HG03025 (cell line): Measurements from ENCODE around the gene VSTM2L.
"Not testable (repeated sequence)": the region's sequence is repeated elsewhere in the genome, so short reads cannot be mapped to it uniquely, and the experiment has no call there.

Experiments
- ATAC-seq: cut with Tn5 transposase; IDR thresholded peaks from one replicate; pipeline ENCODE4 v1.9.1; 2021; ENCODE audit warnings: mild to moderate bottlenecking, moderate library complexity; ENCODE audit not compliant: unreplicated experiment, low FRiP score

The VSTM2L gene, protein sequence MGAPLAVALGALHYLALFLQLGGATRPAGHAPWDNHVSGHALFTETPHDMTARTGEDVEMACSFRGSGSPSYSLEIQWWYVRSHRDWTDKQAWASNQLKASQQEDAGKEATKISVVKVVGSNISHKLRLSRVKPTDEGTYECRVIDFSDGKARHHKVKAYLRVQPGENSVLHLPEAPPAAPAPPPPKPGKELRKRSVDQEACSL

GRCh38 chr20:37902504-37903313 is at the start of gene VSTM2L:
Gene VSTM2L (plus strand): TSS chr20:37903127. CDS start chr20:37903351, 224 bp downstream.
- no peak for ATAC-seq

- peak; percentile 60 for ATAC-seq
Measured at GRCh38 chr20:37853823-37854375, 49.0 kb upstream of the VSTM2L start.

GRCh38 chr20:37856034-37856433 is 46.9 kb upstream of the VSTM2L start:
- ATAC-seq, result not testable (repeated sequence)

- no peak for ATAC-seq
Measured at GRCh38 chr20:37856932-37857660, 45.8 kb upstream of the VSTM2L start.

DNA sequence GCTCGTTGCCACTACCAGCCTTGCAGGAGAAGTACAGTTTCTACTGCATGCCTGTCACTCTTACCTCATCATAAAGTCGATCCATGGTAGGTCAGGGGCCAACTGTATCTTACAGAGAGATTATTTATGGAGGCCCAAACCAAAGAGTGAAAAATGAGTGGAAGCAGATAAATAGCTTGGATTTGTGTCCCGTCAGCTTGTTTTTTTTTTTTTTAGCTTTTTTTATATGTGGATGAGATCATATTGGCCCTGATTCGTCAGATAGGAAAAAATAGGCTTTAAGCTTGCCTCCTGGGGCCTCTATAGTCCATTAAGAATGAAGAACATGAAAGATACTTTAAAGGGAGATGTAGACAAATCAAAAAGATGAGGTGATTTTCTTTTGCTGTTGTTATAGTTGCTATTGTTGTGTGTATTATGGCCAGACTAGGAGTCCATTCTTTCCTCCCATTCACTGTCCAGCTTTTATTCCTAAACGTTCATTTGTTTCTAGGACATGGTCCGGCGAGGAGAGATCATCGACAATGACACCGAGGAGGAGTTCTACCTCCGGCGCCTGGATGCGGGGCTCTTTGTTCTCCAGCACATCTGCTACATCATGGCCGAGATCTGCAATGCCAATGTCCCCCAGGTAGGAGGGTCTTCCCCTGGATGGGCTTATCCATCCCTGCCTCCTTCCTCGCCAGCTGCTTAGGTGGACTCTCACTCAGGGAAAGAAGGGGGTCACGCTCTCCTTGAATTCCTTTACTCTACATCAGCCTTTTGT is 43.3 kb upstream of the VSTM2L start:
- no peak for ATAC-seq

- no peak for ATAC-seq
Measured at GRCh38 chr20:37863289-37863688, 39.6 kb upstream of the VSTM2L start.

- ATAC-seq, result no peak
Measured at GRCh38 chr20:37864298-37864697, 38.6 kb upstream of the VSTM2L start.

DNA sequence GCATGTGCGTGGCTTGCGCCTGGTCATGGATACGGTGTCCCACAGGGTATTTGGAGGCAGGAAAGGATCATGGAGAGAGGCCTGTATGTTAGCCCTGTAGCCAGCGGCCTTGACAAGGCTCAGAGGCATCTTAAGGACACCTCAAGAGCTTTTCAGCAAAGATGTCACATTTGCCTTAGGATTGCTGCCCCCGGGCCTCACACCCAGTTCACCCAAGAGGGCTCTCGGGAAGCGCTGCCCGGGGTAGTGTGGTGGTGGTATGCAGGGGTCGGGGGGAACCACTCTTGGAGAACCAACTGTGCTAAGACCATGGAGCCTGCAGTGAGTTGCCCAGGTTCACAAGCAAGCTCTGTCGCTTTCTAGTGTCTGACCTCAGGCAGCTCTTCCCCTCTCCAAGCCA is 36.9 kb upstream of the VSTM2L start:
- no peak for ATAC-seq

DNA sequence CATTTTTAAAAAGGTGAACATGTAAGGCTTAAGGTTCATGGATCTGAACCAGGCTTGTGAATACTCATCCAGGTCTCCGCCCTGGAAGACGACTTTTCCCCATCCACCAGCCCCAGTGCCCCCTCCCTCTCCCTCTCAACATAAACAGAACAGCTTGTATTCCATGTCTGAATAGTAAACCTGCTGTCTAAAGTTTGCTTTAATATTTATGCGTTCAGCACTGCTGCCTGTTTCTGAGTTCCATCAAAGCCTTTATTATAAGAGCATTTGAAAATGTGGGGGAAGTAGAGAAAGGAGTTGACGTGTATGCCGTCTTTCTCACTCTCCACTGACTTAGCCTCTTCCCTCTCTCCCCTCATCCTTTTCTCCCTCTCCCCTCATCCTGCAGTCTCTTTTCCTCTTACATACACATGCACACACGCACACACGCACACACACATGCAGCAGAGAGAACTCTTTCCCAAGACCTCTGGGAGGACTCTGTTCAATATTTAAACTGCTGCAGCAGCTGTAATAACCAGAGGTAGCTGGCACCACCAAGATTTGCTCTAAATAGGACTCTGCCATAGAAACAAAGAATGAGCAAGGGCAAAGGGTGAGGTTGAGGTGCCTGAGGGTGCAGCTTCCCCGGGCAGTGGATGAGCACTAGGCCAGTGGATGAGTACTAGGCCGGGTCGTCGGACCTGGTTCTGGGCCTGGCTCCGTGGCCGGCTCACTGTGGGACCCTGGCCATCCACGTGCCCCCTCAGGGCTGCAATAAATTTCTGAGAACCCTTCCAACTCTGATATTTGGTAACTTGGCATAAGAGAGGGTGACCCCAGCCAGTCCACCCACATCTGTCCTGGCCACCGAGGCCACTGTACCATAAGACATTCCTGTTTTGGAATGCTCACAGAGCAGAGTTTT is 35.4 kb upstream of the VSTM2L start:
- ATAC-seq, result no peak

- no peak for ATAC-seq
Measured at GRCh38 chr20:37868851-37869333, 34.0 kb upstream of the VSTM2L start.

DNA sequence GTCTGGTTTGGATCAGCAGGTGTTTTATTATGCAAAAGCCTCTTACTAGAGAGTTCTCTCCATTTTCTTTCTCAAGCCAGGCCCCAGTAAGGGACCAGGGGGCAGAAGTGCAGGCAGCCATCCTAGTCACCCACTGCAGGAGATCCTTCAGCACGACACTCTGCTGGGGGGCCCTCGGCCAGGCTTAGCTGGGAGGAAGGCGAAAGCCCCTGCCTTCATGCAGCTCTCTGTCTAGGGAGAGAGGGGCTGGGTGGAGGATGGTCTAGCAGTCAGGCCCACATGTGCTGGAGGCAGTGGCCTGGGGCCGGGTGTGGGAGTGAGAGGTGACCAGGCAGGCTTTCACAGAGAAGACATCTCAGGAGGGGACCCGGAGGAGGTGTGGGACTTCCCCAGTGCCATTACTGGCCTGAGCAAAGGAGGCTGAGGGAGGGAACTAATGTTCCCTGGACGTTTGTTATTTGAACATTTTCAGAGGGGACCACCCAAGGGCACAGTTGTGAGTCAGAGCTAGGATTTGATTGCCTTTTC is 33.5 kb upstream of the VSTM2L start:
- no peak for ATAC-seq

DNA sequence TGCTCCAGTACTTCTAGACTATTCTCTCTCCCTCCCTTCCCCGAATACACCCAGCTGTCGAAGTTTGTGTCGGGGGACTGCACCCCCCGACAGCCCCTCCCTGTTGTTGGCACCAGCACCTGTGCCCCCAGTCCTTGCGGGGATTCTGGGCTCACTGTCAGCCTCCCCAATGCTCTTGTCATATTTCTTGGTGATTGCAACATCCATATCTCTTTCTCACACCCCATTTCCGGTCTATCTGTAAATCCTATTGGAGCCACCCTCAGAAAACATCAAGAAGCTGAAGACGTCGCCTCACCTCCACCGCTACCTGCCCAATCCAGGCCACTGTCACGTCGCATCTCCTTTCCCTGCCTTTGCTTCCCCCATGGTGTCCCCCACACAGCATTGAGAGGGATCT is 32.6 kb upstream of the VSTM2L start:
- ATAC-seq, result no peak

- no peak for ATAC-seq
Measured at GRCh38 chr20:37871751-37872150, 31.2 kb upstream of the VSTM2L start.

DNA sequence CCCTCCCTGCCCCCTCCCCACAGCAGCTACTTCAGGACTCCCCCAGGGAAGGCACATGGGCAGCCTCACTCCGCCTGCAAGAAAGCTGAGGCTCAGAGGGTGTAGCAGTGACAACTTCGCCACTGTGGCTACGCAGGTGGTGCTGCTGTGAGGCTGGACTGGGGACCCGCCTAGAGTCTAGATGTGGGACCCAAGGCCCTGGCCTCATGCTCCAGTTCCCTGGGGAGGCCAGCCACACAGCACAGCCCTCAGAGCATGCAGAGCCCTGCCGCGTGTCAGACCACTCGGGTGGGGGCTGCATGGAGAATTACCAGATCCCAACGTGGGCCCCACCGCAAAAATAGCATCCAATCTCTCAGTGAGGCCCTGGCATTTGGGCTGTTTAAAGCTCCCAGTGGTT is 30.8 kb upstream of the VSTM2L start:
- ATAC-seq, result no peak

DNA sequence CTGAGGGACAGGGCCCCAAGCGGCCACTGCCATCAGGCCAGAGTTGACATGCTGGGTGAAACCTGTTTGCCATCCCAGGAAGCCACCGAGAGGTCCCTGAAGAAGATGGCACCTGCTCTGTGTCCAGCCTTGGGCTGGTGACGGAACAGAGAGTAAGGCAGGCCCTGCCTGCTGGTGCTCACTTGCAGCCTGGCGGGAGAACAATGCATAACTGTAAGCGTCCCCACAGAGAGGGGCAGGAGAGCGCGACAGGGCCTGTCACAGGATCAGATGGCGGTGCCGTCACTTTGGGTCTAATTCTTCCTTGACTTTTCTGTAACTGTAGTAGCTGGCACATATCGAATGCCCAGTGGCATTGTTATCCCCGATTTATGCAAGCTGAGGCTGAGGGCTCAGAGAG is 29.0 kb upstream of the VSTM2L start:
- ATAC-seq, result no peak

GRCh38 chr20:37875460-37876175 is 27.3 kb upstream of the VSTM2L start:
- ATAC-seq, result no peak

GRCh38 chr20:37876863-37877262 is 26.1 kb upstream of the VSTM2L start:
- ATAC-seq, result no peak
